OCI-LY1 (cell line): ENCODE results near the gene ADGRL4.

Experiments
- H2AFZ ChIP-seq: fragments of 200-600 bp; sonication (generic), shearing (Covaris generic); 2 replicates; pipeline ENCODE4 v1.6.0; 2014; ENCODE audit warnings: antibody characterized with exemption, mild to moderate bottlenecking, low read length
- H3F3A ChIP-seq: fragments of 200-600 bp; sonication (generic), shearing (Covaris generic); 2 replicates; pipeline ENCODE4 v1.6.0; 2014; ENCODE audit warnings: mild to moderate bottlenecking, antibody characterized with exemption, low read length, moderate library complexity; ENCODE audit not compliant: insufficient read depth
- H3K27ac ChIP-seq: fragments of 200-600 bp; sonication (generic); 2 replicates; pipeline ENCODE4 v1.5.1; 2014; ENCODE audit warnings: low read length, mixed run types, mild to moderate bottlenecking, low read depth; ENCODE audit not compliant: poor library complexity, severe bottlenecking
- H3K27me3 ChIP-seq: fragments of 200-600 bp; sonication (generic); 2 replicates; pipeline ENCODE4 v1.6.0; 2014; ENCODE audit warnings: antibody characterized with exemption, mild to moderate bottlenecking, low read length, moderate library complexity; ENCODE audit not compliant: insufficient read depth
- H3K36me3 ChIP-seq: fragments of 200-600 bp; sonication (generic); 2 replicates; pipeline ENCODE4 v1.6.1; 2014; ENCODE audit warnings: mild to moderate bottlenecking, antibody characterized with exemption, low read length, moderate library complexity, mixed read lengths; ENCODE audit not compliant: insufficient read depth
- H3K4me1 ChIP-seq: fragments of 200-600 bp; sonication (generic); 2 replicates; pipeline ENCODE4 v1.5.1; 2014; ENCODE audit warnings: mild to moderate bottlenecking, low read length, moderate library complexity; ENCODE audit not compliant: insufficient read depth, severe bottlenecking
- H3K4me2 ChIP-seq: fragments of 200-600 bp; sonication (generic), shearing (Covaris generic); 2 replicates; pipeline ENCODE4 v1.6.1; 2014; ENCODE audit warnings: low read length
- H3K4me3 ChIP-seq: fragments of 200-600 bp; sonication (generic); 2 replicates; pipeline ENCODE4 v1.5.1; 2014; ENCODE audit warnings: low read length, low read depth, mild to moderate bottlenecking, mixed read lengths; ENCODE audit not compliant: poor library complexity, severe bottlenecking
- H3K79me2 ChIP-seq: fragments of 200-600 bp; shearing (Covaris generic); 2 replicates; pipeline ENCODE4 v1.6.1; 2016; ENCODE audit warnings: mixed run types, low read length, mixed read lengths; ENCODE audit not compliant: insufficient read depth
- H3K9ac ChIP-seq: fragments of 200-600 bp; sonication (generic), shearing (Covaris generic); 2 replicates; pipeline ENCODE4 v1.6.1; 2014; ENCODE audit warnings: mild to moderate bottlenecking, low read length, mixed read lengths
- H3K9me2 ChIP-seq: fragments of 200-600 bp; sonication (generic), shearing (Covaris generic); 2 replicates; pipeline ENCODE4 v1.6.1; 2014; ENCODE audit warnings: low read depth, mild to moderate bottlenecking, low read length, mixed read lengths
- H3K9me3 ChIP-seq: fragments of 200-600 bp; shearing (Covaris generic); 2 replicates; pipeline ENCODE4 v1.6.1; 2014; ENCODE audit warnings: low read length, mixed read lengths
- H4K20me1 ChIP-seq: fragments of 200-600 bp; sonication (generic), shearing (Covaris generic); 2 replicates; pipeline ENCODE4 v1.6.0; 2016; ENCODE audit warnings: mild to moderate bottlenecking, low read length; ENCODE audit not compliant: insufficient read depth
- EZH2 ChIP-seq: fragments of 200-600 bp; sonication (generic), shearing (Covaris generic); IDR thresholded peaks from 2 replicates; pipeline ENCODE4 v1.8.0; 2017; ENCODE audit warnings: borderline replicate concordance, mixed run types, mild to moderate bottlenecking, antibody characterized with exemption, low read length, moderate library complexity, mixed read lengths
- TF ChIP-seq, protein P1 (sequence below): fragments of 200-600 bp; sonication (generic), shearing (Covaris generic); IDR thresholded peaks from 2 replicates; pipeline ENCODE4 v1.5.1; 2017; ENCODE audit warnings: mild to moderate bottlenecking, antibody characterized with exemption, low read length, moderate library complexity, mixed read lengths

Gene ADGRL4

DNA sequence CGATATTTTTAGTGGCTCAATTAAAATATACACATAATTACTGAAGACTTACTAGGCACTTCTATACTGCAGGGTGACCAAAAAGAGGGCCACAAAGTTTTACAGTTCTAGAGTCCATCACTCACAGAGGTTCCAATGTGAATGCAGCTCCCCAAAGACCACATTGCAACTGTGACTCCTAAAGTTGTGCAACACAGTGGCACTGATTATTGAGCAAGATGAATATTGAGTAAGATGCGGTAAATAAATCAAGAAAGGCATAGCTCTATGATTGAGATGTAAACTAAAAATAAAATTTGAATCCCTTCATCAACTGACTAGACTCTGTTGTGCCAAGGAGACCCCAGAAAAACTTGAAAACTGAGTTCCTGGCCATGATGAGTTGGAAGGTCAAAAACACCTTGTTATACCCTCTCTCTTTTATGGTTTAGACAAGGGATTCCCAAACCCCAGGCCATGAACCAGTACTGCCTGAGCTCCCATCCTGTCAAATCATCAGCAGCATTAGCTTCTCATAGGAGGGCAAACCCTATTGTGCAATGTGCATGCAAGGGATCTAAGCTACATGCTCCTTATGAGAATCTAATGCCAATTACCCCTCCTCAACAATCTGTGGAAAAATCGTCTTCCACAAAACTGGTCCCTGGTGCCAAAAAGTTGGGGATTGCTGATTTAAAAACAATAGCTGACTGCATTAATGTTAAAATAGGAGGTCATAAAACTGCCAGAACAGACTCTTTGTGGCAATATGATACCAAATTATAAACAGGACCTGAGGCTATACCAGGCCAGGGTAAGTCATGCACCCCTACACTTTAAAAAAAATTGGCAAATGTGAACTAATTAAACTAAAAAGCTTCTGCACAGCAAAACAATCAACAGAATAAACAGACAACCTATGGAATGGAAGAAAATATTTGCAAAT, 94.3 kb downstream of the ADGRL4 start:
- TF ChIP-seq, protein P1, sequence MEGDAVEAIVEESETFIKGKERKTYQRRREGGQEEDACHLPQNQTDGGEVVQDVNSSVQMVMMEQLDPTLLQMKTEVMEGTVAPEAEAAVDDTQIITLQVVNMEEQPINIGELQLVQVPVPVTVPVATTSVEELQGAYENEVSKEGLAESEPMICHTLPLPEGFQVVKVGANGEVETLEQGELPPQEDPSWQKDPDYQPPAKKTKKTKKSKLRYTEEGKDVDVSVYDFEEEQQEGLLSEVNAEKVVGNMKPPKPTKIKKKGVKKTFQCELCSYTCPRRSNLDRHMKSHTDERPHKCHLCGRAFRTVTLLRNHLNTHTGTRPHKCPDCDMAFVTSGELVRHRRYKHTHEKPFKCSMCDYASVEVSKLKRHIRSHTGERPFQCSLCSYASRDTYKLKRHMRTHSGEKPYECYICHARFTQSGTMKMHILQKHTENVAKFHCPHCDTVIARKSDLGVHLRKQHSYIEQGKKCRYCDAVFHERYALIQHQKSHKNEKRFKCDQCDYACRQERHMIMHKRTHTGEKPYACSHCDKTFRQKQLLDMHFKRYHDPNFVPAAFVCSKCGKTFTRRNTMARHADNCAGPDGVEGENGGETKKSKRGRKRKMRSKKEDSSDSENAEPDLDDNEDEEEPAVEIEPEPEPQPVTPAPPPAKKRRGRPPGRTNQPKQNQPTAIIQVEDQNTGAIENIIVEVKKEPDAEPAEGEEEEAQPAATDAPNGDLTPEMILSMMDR, result no peak
- TF ChIP-seq EZH2, result no peak
- no peaks in the 10 kb centered on the region for H3F3A ChIP-seq
- H2AFZ ChIP-seq, result no peak overlapping the region
- no peak overlapping the region for H3K4me2 ChIP-seq
- H3K9me3 ChIP-seq, result no peaks in the 10 kb centered on the region
- H3K9ac ChIP-seq, result no peak overlapping the region
- H3K79me2 ChIP-seq, result no peaks in the 10 kb centered on the region
- no peak overlapping the region for H3K27ac ChIP-seq
- H4K20me1 ChIP-seq, result no peaks in the 10 kb centered on the region
- no peaks in the 10 kb centered on the region for H3K27me3 ChIP-seq
- H3K4me3 ChIP-seq, result no peak overlapping the region
- no peaks in the 10 kb centered on the region for H3K9me2 ChIP-seq
- H3K36me3 ChIP-seq, result no peaks in the 10 kb centered on the region
- no peaks in the 10 kb centered on the region for H3K4me1 ChIP-seq

DNA sequence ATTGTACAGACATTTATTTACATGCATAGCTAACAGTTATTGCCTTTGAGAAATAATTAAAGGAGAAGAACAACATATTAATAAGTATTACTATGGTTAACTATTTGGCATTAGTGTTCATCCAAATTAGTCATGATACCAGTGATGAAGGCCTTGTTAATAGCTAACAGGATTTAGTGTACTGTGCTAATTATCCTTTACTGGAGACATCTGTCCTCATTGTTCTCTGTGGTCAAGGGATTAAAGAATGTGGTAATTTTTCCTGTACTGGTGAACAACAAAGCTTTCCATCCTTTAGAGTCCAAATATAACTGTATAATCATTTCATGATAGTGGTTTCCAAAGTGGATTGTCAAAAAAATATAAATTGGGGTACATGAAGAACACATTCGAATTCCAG, 103.9 kb downstream of the ADGRL4 start:
- Histone ChIP-seq H3K4me2 (no peak overlapping the region), H2AFZ (no peak overlapping the region), H3K9me3 (no peaks in the 10 kb centered on the region), H3K27ac (no peak overlapping the region), H3K9ac (no peak overlapping the region), H3K4me1 (no peaks in the 10 kb centered on the region), H3K36me3 (no peaks in the 10 kb centered on the region), H3K27me3 (no peaks in the 10 kb centered on the region), H3K4me3 (no peak overlapping the region), H3K9me2 (no peaks in the 10 kb centered on the region), H3K79me2 (no peaks in the 10 kb centered on the region), H3F3A (no peaks in the 10 kb centered on the region), H4K20me1 (no peaks in the 10 kb centered on the region)
- no peak for TF ChIP-seq EZH2
- TF ChIP-seq, protein P1, result no peak

DNA sequence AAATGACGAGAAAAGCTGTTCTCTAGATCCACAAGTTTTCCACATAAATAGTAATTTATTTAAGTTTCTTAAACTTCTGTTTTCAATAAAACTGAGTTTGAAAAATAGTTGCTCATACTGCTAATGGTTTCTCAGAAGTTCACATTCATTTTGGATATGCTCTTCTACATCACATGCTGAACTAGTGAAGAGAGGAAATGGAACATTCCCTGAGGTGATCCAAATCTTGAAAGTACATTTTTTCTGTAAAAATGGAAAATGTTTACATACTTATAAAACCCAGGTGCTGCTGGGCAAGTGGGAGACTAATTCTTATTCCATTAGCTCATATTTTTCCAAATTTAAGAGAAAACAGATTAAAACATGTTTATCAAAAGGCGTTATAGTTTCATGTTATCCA, 111.7 kb downstream of the ADGRL4 start:
- no peaks in the 10 kb centered on the region for H4K20me1 ChIP-seq
- H3K27ac ChIP-seq, result no peak overlapping the region
- no peaks in the 10 kb centered on the region for H3K9me2 ChIP-seq

More for the DNA sequence above, 111.7 kb downstream of the ADGRL4 start:
- no peak overlapping the region for H3K4me3 ChIP-seq
- no peak overlapping the region for H2AFZ ChIP-seq
- no peak for TF ChIP-seq EZH2
- TF ChIP-seq, protein P1, result no peak
- no peaks in the 10 kb centered on the region for H3K4me1 ChIP-seq
- H3K9me3 ChIP-seq, result no peaks in the 10 kb centered on the region
- H3K9ac ChIP-seq, result no peak overlapping the region
- H3K4me2 ChIP-seq, result no peak overlapping the region
- no peaks in the 10 kb centered on the region for H3K36me3 ChIP-seq
- H3F3A ChIP-seq, result no peaks in the 10 kb centered on the region
- H3K27me3 ChIP-seq, result no peaks in the 10 kb centered on the region
- H3K79me2 ChIP-seq, result no peaks in the 10 kb centered on the region
